PC-9 (cell line): ENCODE data around the gene GMNC.

Source experiments
- EZH2 ChIP-seq: fragments of 200-600 bp; sonication (generic); IDR thresholded peaks from 2 replicates; pipeline ENCODE4 v1.8.0; 2017; ENCODE audit warnings: antibody characterized with exemption, low read depth
- TF ChIP-seq, protein P1 (sequence below): fragments of 200-600 bp; sonication (generic); conservative IDR thresholded peaks from 2 replicates; pipeline ENCODE4 v1.6.1; 2017; ENCODE audit warnings: mixed run types, antibody characterized with exemption, mild to moderate bottlenecking, moderate library complexity

DNA sequence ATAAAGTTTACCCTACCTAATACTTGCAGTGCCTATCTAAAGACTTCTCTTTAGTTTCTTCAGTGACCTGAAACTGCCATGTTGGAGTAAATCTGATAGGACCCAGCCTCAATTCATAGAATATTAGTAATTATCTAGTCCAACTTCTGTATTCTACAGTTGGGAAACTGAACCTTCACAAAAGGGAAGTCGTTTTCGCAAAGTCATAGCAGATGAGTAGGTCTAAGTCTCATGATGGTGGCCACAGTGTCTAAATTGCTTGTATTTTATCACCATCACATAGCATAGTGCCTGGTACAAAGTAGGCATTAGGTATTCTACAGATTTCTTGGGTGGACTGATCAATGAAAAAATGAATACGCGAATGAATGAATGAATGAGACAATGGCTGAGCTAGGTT, 8.4 kb downstream of the GMNC start:
- TF ChIP-seq EZH2: no peak
- TF ChIP-seq, protein P1, sequence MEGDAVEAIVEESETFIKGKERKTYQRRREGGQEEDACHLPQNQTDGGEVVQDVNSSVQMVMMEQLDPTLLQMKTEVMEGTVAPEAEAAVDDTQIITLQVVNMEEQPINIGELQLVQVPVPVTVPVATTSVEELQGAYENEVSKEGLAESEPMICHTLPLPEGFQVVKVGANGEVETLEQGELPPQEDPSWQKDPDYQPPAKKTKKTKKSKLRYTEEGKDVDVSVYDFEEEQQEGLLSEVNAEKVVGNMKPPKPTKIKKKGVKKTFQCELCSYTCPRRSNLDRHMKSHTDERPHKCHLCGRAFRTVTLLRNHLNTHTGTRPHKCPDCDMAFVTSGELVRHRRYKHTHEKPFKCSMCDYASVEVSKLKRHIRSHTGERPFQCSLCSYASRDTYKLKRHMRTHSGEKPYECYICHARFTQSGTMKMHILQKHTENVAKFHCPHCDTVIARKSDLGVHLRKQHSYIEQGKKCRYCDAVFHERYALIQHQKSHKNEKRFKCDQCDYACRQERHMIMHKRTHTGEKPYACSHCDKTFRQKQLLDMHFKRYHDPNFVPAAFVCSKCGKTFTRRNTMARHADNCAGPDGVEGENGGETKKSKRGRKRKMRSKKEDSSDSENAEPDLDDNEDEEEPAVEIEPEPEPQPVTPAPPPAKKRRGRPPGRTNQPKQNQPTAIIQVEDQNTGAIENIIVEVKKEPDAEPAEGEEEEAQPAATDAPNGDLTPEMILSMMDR: no peak
